HL-60 (cell line): ENCODE results near the gene PADI2.

Source experiments
- DNase-seq, 2 experiments: peaks; one replicate each; pipeline ENCODE4 v3.0.0-alpha.2; 2010 to 2020; ENCODE audit warnings: low read depth in 1 of 2, low spot score in 1 of 2
- H3K27ac ChIP-seq: fragments of 250-450 bp; sonication (Bioruptor Pico); replicated peaks from 2 replicates; pipeline ENCODE4 v1.5.1; 2020; ENCODE audit warnings: mild to moderate bottlenecking, moderate library complexity
- H3K27me3 ChIP-seq: fragments of 250-450 bp; sonication (Bioruptor Pico); 2 replicates; pipeline ENCODE4 v1.5.1; 2021; ENCODE audit warnings: mild to moderate bottlenecking, moderate library complexity; ENCODE audit not compliant: insufficient read depth, poor library complexity, severe bottlenecking
- H3K4me3 ChIP-seq: replicated peaks from 2 replicates; pipeline ENCODE4 v1.5.1; 2011; ENCODE audit warnings: mild to moderate bottlenecking, control low read depth, low read length; ENCODE audit not compliant: insufficient read depth
- GABPA ChIP-seq: IDR thresholded peaks from 2 replicates; pipeline ENCODE4 v1.6.1; 2012; ENCODE audit warnings: low read depth
- POLR2AphosphoS5 ChIP-seq: IDR thresholded peaks from 2 replicates; pipeline ENCODE4 v1.6.1; 2012; ENCODE audit warnings: low read depth
- REST ChIP-seq: IDR thresholded peaks from 2 replicates; pipeline ENCODE4 v1.6.1; 2012; ENCODE audit warnings: low read depth; ENCODE audit not compliant: insufficient replicate concordance
- SPI1 ChIP-seq: IDR thresholded peaks from 2 replicates; pipeline ENCODE4 v1.6.1; 2012; ENCODE audit warnings: low read depth, mild to moderate bottlenecking, borderline replicate concordance
- TF ChIP-seq, protein P1 (sequence below): IDR thresholded peaks from one replicate; pipeline ENCODE4 v1.5.1; 2011; ENCODE audit warnings: low read length, control low read depth, inconsistent platforms; ENCODE audit not compliant: insufficient read depth

The PADI2 gene

DNA sequence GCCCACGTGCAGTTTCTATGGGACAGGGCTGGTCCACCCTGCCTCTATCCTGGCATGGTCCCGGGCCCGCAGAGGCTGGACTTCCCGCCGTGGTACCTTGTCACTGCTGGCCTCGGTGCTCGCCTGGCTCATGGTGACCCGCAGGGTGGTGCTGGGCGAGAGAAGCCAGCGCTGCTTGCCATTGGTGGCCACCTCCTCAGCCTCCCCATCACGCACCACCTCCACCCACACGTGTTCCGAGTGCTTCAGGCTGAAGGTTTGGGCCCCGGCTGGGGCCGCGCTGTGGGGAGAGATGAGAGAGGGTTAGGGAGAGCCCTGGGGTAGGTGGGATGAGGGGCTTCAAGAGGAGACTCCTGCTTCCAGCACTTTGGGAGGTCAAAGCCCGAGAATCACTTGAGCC lies 14.5 kb downstream of the PADI2 start:
- no peak for DNase-seq
- H3K27ac ChIP-seq: no peak overlapping the region
- no peak overlapping the region for H3K4me3 ChIP-seq
- TF ChIP-seq POLR2AphosphoS5 (no peak), REST (no peak), GABPA (no peak), SPI1 (no peak)
- TF ChIP-seq, protein P1, sequence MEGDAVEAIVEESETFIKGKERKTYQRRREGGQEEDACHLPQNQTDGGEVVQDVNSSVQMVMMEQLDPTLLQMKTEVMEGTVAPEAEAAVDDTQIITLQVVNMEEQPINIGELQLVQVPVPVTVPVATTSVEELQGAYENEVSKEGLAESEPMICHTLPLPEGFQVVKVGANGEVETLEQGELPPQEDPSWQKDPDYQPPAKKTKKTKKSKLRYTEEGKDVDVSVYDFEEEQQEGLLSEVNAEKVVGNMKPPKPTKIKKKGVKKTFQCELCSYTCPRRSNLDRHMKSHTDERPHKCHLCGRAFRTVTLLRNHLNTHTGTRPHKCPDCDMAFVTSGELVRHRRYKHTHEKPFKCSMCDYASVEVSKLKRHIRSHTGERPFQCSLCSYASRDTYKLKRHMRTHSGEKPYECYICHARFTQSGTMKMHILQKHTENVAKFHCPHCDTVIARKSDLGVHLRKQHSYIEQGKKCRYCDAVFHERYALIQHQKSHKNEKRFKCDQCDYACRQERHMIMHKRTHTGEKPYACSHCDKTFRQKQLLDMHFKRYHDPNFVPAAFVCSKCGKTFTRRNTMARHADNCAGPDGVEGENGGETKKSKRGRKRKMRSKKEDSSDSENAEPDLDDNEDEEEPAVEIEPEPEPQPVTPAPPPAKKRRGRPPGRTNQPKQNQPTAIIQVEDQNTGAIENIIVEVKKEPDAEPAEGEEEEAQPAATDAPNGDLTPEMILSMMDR: no peak
- H3K27me3 ChIP-seq: no peaks in the 10 kb centered on the region

- Histone ChIP-seq H3K27me3 (no peaks in the 10 kb centered on the region), H3K4me3 (no peak overlapping the region), H3K27ac (no peak overlapping the region)
- TF ChIP-seq SPI1: no peak
- TF ChIP-seq REST: no peak
- TF ChIP-seq GABPA: no peak
- TF ChIP-seq POLR2AphosphoS5: no peak
- TF ChIP-seq, protein P1: no peak
- no peak for DNase-seq
Measured at GRCh38 chr1:17102232-17102631, 17.0 kb downstream of the PADI2 start.

DNA sequence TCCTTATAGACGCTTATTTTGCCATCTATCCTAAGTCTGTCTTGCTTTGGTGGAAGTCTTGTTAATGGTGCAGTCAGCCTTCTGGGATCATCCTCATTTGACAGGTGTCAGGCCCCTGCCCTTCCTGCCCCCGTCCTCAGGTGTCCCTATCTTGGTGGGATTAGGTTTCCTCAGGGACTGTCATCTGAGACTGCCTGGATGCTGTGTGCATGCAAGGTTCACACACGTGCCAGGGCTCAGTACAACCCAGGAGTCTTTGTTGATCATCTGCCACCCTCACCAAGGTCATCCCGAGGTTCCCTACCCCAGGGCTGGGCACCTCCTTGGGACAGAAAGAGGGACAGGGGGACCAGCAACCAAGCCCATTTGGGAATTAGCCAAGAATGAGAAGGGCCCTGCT lies 18.0 kb downstream of the PADI2 start:
- Histone ChIP-seq H3K4me3 (no peak overlapping the region), H3K27ac (no peak overlapping the region), H3K27me3 (no peaks in the 10 kb centered on the region)
- TF ChIP-seq POLR2AphosphoS5 (no peak), REST (no peak), SPI1 (no peak), GABPA (no peak)
- TF ChIP-seq, protein P1: no peak
- no peak for DNase-seq
